ENCODE data around the gene LYPD4.

GRCh38 chr19:41879080-41879479, 34.6 kb upstream of the LYPD4 start:
- TF ChIP-seq CTCF (conservative IDR thresholded peaks at IDR 0.05; ENCODE audit: low read depth, low read length), result no peak
- no peak for TF ChIP-seq EZH2phosphoT487 (IDR thresholded peaks at IDR 0.05; ENCODE audit: borderline replicate concordance, low read length)
